SHP77 (cell line): ENCODE results near the gene SPECC1.
"Not testable (repeated sequence)": the region's sequence is repeated elsewhere in the genome, so short reads cannot be mapped to it uniquely, and the experiment has no call there.

ENCODE experiments used
- DNase-seq, 2 experiments: peaks; one replicate each; lab custom pipeline; 2025; lab: John Stamatoyannopoulos, UW

The SPECC1 gene

GRCh38 chr17:20010099-20010863, 1.1 kb downstream of the SPECC1 start:
- peak; percentile 84 to 87 for DNase-seq

- DNase-seq = no peak
These were observed 1.8 kb downstream of the SPECC1 start for GRCh38 chr17:20010936-20011335.

GRCh38 chr17:20012017-20012536, 2.9 kb downstream of the SPECC1 start:
- no peak for DNase-seq

GRCh38 chr17:20016475-20016992, 7.4 kb downstream of the SPECC1 start:
- not testable (repeated sequence) for DNase-seq

DNA sequence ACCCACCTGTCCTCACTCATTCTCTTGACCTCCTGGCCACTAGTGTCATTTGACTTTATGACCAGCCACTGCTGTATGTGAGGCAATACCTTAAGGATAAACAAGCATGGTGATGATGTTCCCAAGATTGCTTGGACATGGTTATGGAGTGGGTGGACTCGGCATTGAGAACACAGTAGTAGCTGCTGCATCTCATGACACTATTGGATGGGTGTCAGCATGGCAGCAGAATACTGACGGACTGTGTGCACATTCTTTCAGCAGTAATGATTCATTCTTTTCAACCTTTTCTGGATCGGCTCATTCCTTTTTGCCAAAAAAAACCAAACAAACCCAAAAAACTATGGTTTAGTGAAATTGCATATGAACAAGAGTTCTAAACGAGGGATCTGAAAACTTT, 13.5 kb downstream of the SPECC1 start:
- no peak for DNase-seq

- no peak for DNase-seq
These were observed 17.8 kb downstream of the SPECC1 start for GRCh38 chr17:20026960-20027359.

DNA sequence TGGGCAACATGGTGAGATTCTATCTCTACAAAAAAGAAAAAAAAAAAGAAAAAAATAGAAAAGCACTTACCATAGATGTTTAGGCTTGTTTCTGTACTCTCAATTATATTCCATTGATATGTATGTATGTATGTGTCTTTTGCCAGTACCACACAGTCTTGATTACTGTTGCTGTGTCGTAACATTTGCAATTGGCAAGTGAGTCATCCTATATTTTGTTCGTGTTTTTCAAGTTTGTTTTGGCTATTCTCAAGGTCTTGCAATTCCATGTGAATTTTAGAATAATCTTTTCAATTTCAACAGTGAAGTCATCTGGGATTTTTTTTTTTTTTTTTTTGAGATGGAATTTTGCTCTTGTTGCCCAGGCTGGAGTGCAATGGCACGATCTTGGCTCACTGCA, 19.3 kb downstream of the SPECC1 start:
- DNase-seq = no peak

GRCh38 chr17:20032636-20033035, 23.5 kb downstream of the SPECC1 start:
- no peak for DNase-seq

- no peak for DNase-seq
These were observed 24.3 kb downstream of the SPECC1 start for GRCh38 chr17:20033415-20033814.

GRCh38 chr17:20035501-20035900, 26.3 kb downstream of the SPECC1 start:
- DNase-seq = no peak

DNA sequence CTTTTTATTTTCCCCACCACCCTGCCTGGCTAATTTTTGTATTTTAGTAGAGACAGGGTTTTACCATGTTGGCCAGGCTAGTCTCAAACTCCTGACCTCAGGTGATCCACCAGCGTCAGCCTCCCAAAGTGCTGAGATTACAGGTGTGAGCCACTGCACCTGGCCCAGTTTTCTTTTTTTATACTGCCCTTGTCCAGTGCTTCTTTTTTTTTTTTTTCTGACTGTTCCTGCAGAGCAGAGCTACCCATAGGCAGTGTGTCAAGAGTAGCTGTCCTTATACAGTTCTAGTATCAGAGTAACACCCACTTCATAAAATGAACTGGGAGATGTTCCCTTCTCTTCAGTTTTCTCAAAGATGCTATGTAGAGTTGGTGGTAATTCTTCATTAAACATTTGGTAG, 28.1 kb downstream of the SPECC1 start:
- not testable (repeated sequence) for DNase-seq

DNA sequence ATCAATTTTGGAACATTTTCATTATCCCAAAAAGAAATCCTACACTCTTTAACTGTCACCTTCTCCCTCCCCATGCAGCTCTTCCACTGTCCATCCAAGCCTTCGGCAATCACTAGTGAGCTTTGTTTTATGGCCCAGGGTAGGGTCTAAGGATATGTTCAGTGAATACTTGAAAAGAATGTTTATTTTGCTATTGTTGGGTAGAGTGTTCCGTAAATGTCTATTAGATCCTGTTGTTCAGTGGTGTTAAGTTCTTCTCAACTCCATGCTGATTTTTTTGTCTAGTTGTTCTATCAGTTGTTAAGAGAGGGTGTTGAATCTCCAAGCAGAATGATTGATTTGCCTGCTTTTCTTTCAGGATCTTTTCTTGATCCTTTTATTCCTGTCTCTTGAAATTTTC, 29.9 kb downstream of the SPECC1 start:
- DNase-seq = no peak

DNA sequence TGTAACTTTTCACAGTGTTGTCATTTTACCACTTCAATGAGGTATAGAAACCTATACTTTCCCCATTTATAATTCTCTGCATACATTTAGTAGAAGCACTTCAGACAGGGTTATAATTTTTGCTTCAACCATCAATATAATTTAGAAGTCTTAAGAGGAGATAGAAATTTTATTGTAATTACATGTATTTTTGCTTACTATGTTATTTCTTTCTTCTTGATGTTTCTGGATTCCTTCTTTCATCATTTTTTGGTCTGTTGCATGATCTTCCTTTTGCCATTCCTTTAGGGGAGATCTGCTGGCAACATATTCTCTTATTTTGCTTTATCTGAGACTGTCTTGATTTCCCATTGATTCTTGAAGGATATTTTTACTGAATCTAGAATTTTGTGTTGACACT, 31.1 kb downstream of the SPECC1 start:
- no peak for DNase-seq

GRCh38 chr17:20043021-20043420, 33.9 kb downstream of the SPECC1 start:
- no peak for DNase-seq

- DNase-seq = no peak
These were observed 36.3 kb downstream of the SPECC1 start for GRCh38 chr17:20045476-20045875.

DNA sequence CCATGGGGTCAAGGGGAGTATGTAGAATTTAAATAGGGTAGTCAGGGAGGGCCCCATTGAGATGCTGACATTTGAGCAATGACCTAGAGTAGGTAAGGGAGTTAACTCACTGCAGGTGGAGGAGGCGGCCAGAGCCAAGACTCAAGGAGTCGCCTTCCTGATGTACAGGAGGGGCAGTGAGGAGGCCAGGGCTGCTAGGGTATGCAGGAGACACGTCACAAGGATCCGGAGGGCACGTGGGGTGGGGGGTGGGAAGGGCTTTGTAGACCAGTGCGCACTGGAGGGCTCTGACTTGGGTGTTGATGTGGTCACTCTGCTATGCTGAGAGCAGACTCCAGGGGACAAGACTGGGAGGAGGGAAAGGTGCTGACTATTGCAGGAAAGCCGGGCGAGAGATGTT, 37.5 kb downstream of the SPECC1 start:
- no peak for DNase-seq

DNA sequence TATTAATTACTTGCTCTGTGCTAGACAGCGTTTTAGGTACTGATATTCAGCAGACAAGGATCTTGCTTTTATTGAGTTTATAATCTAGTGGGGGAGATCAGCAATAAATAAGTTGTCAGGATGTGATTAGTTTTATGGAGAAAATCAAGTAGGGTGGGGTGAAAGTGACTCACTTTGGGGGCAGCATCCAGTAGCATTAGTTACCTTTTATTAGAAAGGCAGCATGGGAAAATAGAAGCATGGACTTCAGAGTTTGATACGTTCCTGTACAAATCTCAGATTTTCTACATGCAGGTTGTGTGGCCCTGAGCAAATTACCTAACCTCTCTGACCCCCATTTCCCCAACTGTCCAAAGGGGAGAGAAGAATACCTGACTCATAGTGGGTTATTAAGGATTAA, 42.5 kb downstream of the SPECC1 start:
- DNase-seq = no peak

DNA sequence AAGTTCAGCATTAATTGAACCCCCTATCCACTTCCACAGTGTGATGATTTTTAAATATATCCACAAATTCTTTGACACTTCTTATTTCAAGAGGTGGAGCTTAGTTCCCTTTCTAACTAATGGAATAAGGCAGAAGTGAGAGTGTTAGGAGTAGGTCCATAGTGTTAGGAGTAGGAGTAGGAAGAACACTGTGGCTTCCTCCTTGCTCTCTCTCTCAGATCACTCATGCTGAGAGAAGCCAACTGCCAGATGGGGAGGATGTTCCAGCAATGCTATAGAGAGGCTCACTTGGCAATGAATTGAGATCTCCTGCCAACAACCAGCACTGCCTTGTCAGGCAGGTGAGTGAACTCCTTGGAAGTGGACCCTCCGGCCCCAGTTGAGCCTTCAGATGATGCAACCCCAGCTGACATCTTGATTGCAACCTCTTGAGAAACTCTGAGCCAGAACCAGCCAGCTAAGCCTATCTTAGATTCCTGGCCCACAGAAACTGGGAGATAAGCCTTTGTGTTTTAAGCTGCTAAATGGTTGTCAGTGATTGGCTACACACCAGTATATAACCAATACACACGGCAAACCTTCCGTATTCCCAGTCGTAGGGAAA, 44.3 kb downstream of the SPECC1 start:
- no peak for DNase-seq

- peak; percentile 60 to 72 for DNase-seq
These were observed 50.6 kb downstream of the SPECC1 start for GRCh38 chr17:20059728-20060188.

DNA sequence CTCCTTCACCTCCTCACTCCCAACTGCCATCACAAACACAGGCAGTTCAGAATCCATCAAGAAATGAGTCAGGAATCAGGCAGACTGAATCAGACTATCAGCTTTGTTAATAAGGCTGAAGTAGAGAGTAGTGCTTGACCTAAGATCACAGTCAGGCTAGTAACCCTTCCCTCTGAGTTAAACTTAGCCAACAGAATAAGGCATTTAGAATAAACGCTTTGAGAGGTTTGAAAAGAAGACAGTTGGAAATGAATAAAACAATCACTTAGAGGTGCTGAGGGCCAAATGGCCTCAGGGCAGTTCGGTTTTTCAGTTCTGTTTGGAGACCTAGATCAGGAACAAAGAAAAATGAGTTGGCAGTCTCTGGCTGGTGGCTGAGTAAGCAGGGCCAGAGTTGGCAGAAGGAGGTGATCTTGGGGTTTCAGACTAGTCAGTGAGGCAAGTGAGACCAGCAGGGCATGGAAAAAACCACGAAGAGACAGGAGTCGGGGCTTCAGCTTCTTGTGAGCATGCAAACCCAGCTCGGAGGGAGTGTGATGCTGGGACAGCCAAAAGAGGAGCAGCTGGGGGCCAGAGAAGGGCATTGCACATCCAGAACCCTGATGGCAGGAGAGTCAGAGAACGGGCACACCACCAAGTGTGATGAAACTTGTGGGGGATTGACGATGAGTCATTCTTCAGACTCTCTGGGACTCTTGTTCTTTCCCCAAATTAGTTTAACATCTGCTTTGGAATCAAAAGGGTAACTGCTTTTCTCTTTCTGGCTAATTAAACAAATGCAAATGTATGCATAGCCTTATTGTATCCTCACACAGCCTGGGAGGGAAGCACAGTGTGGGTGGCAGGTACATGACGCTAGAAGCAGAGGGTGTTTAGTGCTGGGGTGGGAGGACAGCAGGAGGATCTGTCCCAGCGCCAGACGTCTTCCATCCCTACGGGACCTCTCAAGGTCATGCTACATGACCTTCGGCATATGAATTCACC, 54.8 kb downstream of the SPECC1 start:
- DNase-seq = no peak

GRCh38 chr17:20066253-20066652, 57.1 kb downstream of the SPECC1 start:
- DNase-seq = no peak

DNA sequence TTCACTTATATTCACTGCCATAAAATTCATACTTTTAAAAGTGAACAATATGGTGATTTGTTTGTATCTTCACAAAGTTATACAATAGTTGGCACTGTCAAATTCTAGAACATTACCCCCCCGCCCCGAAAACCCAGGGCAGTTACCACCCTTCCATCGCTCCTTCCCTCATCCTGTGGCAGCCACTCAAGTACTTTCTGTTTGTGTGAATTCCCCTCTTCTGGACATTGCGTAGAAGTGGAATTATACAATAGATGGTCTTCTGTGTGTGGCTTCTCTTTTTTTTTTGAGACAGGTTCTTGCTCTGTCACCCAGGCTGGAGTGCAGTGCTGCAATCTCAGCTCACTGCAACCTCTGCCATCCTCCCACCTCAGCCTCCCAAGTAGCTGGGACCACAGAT, 58.6 kb downstream of the SPECC1 start:
- no peak for DNase-seq
